ENCODE results near the gene PELI2. TPM values are rescaled to one million over a fixed set of nuclear protein-coding genes. Genes with fewer than 3 reads are reported as not detected.

The PELI2 gene
- total and polyA plus RNA-seq, 8 donors, result 10.3 to 15.0 (median 11.6) TPM

- H3K9me3 ChIP-seq, result no peaks in the 10 kb centered on the region
- no peak overlapping the region for H3K27ac ChIP-seq
- H3K36me3 ChIP-seq, result no peaks in the 10 kb centered on the region
- ATAC-seq (no peak), DNase-seq (no peak)
- H3K27me3 ChIP-seq, result no peaks in the 10 kb centered on the region
- TF ChIP-seq, protein P1, sequence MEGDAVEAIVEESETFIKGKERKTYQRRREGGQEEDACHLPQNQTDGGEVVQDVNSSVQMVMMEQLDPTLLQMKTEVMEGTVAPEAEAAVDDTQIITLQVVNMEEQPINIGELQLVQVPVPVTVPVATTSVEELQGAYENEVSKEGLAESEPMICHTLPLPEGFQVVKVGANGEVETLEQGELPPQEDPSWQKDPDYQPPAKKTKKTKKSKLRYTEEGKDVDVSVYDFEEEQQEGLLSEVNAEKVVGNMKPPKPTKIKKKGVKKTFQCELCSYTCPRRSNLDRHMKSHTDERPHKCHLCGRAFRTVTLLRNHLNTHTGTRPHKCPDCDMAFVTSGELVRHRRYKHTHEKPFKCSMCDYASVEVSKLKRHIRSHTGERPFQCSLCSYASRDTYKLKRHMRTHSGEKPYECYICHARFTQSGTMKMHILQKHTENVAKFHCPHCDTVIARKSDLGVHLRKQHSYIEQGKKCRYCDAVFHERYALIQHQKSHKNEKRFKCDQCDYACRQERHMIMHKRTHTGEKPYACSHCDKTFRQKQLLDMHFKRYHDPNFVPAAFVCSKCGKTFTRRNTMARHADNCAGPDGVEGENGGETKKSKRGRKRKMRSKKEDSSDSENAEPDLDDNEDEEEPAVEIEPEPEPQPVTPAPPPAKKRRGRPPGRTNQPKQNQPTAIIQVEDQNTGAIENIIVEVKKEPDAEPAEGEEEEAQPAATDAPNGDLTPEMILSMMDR (IDR thresholded peaks at IDR 0.05), result no peak
- intact Hi-C loops (cut with DNase I), result no loop called here
- no peak overlapping the region for H3K4me3 ChIP-seq
- H3K4me1 ChIP-seq, result no peaks in the 10 kb centered on the region
Measured at GRCh38 chr14:56273155-56273554, 154.9 kb downstream of the PELI2 start.

- intact Hi-C loops (cut with DNase I), result no loop called here
- no peaks in the 10 kb centered on the region for H3K27me3 ChIP-seq
- no peaks in the 10 kb centered on the region for H3K9me3 ChIP-seq
- no peak overlapping the region for H3K4me3 ChIP-seq
- TF ChIP-seq, protein P1 (IDR thresholded peaks at IDR 0.05), result no peak
- H3K27ac ChIP-seq, result no peak overlapping the region
- ATAC-seq (no peak), DNase-seq (no peak)
- H3K36me3 ChIP-seq, result no peaks in the 10 kb centered on the region
- H3K4me1 ChIP-seq, result no peaks in the 10 kb centered on the region
Measured at GRCh38 chr14:56273951-56274350, 155.7 kb downstream of the PELI2 start.

DNA sequence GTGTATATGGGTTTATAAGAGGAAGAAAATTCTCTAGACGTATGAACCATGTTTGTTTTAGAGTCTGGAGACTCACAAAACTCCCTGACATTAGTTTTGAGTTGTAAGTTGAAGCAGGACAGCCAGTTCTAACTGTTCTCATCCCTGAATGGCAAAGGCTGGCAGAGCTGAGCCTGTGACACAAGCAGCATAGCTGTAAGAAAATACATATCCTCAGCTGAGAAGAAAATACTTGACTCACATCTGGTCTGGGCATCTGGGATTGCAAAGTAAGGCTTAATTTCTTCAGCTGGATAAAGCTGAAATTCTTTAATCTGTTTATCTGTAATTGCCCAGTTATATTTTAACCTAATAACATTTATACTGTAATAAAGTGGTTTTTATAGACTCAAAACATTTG, 156.3 kb downstream of the PELI2 start:
- Histone ChIP-seq H3K9me3 (no peaks in the 10 kb centered on the region), H3K36me3 (no peaks in the 10 kb centered on the region), H3K27me3 (no peaks in the 10 kb centered on the region), H3K4me1 (no peaks in the 10 kb centered on the region), H3K27ac (no peak overlapping the region), H3K4me3 (no peak overlapping the region)
- DNase-seq (peak in 1 of 4 donors; percentile 1), ATAC-seq (no peak)
- intact Hi-C loops (cut with DNase I), result no loop called here
- TF ChIP-seq, protein P1 (IDR thresholded peaks at IDR 0.05), result no peak

- DNase-seq (no peak), ATAC-seq (no peak)
- Histone ChIP-seq H3K27me3 (no peaks in the 10 kb centered on the region), H3K4me3 (no peak overlapping the region), H3K27ac (no peak overlapping the region), H3K36me3 (no peaks in the 10 kb centered on the region), H3K4me1 (no peaks in the 10 kb centered on the region), H3K9me3 (no peaks in the 10 kb centered on the region)
- TF ChIP-seq, protein P1 (IDR thresholded peaks at IDR 0.05), result no peak
- intact Hi-C loops (cut with DNase I), result no loop called here
Measured at GRCh38 chr14:56276108-56276507, 157.9 kb downstream of the PELI2 start.

DNA sequence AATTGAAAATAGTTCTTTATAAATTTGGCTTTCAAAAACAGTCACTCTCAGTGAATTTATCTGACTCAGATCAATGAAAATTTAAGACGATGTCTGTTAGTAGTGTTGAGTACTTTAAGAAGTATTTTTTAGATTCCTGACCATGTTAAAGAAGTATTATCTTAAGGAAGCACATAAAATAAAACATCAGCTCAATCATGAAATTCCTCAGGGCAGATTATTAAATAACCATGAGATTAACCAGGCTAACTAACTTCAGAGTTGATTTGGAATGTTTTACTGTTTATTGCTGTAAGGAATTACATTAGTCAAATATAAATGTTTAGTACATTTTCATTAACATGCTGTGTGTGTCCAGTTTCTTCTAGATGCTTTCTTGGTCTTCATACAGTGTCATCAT, 160.2 kb downstream of the PELI2 start:
- ATAC-seq (no peak), DNase-seq (no peak)
- no peaks in the 10 kb centered on the region for H3K4me1 ChIP-seq
- no peaks in the 10 kb centered on the region for H3K9me3 ChIP-seq
- no peaks in the 10 kb centered on the region for H3K36me3 ChIP-seq
- no peak overlapping the region for H3K4me3 ChIP-seq
- H3K27me3 ChIP-seq, result no peaks in the 10 kb centered on the region
- intact Hi-C loops (cut with DNase I), result no loop called here
- TF ChIP-seq, protein P1 (IDR thresholded peaks at IDR 0.05), result no peak
- H3K27ac ChIP-seq, result no peak overlapping the region
